ENCODE results near the gene NFATC2.

Gene NFATC2

DNA sequence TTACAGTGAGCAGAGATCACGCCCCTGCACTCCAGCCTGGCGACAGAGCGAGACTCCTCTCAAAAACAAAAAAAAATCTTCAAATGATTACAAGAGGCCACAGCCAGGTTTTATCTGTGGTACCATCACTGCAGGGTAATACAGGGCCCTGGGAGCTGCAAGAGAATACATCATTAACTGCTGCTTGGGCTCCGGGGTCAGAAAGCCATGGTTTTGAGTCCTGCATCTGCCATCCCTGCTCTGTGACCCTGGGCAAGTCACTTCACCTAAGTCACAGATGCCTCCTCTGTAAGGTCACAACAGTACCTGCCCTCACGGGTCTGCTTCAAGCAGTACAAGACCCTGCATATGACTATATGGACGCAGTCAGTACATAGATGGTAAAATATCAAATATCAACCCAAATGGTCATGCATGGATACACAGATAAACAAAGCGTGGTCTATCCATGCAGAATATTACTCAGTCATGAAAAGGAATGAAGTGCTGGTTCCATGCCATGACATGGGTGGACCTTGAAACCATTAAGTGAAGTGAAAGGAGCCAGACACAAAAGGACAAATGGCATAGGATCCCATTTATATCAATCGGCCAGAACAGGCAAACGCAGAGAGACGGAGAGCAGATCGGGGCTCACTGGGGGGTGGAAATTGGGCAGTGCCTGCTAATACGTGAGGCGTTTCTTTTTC, 83.6 kb downstream of the NFATC2 start:
- Histone ChIP-seq H4K20me1 (peaks cover 0 to 11% (median 0%) of the 10 kb centered on the region in 11 experiments; a peak in 5 of 22 replicates), H3K9me3 (replicated peaks in 1 of 11) (peaks cover 10 to 15% (median 14%) of the 10 kb centered on the region in 11 experiments), H3K4me1 (peaks cover 19 to 41% (median 39%) of the 10 kb centered on the region in 10 experiments), H3K4me3 (no peak overlapping the region), H3K36me3 (peaks cover 9 to 42% (median 13%) of the 10 kb centered on the region in 11 experiments; a peak in 20 of 22 replicates), H3K27ac (no peak overlapping the region), H3K4me2 (0 out of 22 replicates have a peak overlapping the region, but pooled peaks of 1 of the 11 experiments have one; percentile 75), H3K27me3 (no peaks in the 10 kb centered on the region), H3K9ac (no peak overlapping the region)
- no peak for TF ChIP-seq Cebpa-rat (IDR thresholded peaks at IDR 0.05)

DNA sequence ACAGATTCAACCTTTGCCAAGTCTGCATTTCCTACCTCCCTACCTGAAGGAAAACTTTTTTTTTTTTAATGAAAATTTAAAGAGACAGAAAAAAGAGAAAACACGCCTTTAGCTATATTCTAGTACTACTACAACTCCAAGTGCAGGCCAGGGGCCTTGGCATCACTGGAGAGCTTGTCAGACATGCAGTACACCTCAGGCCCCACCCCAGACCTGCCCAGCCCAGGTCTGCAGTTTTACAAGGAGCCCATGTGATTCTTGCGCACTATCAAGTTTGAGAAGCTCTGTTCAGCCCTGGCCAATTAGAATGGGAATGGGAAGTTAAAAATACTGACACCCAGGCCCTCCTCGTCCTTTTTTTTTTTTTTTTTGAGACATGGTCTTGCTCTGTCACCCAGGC, 85.0 kb downstream of the NFATC2 start:
- Histone ChIP-seq H3K27ac (0 out of 22 replicates have a peak overlapping the region, but pooled peaks of 1 of the 11 experiments have one; percentile 12), H3K9ac (0 out of 22 replicates have a peak overlapping the region, but pooled peaks of 1 of the 11 experiments have one; percentile 2), H3K4me3 (no peak overlapping the region), H3K4me2 (peak overlapping the region; percentile 57 to 81 (median 65)), H3K4me1 (peaks cover 19 to 41% (median 39%) of the 10 kb centered on the region in 10 experiments), H3K27me3 (no peaks in the 10 kb centered on the region), H4K20me1 (peaks cover 0 to 11% (median 0%) of the 10 kb centered on the region in 11 experiments; a peak in 5 of 22 replicates), H3K36me3 (peaks cover 14 to 42% (median 25%) of the 10 kb centered on the region in 11 experiments), H3K9me3 (replicated peaks in 1 of 11) (peaks cover 10 to 16% (median 14%) of the 10 kb centered on the region in 11 experiments)
- no peak for TF ChIP-seq Cebpa-rat (IDR thresholded peaks at IDR 0.05)

DNA sequence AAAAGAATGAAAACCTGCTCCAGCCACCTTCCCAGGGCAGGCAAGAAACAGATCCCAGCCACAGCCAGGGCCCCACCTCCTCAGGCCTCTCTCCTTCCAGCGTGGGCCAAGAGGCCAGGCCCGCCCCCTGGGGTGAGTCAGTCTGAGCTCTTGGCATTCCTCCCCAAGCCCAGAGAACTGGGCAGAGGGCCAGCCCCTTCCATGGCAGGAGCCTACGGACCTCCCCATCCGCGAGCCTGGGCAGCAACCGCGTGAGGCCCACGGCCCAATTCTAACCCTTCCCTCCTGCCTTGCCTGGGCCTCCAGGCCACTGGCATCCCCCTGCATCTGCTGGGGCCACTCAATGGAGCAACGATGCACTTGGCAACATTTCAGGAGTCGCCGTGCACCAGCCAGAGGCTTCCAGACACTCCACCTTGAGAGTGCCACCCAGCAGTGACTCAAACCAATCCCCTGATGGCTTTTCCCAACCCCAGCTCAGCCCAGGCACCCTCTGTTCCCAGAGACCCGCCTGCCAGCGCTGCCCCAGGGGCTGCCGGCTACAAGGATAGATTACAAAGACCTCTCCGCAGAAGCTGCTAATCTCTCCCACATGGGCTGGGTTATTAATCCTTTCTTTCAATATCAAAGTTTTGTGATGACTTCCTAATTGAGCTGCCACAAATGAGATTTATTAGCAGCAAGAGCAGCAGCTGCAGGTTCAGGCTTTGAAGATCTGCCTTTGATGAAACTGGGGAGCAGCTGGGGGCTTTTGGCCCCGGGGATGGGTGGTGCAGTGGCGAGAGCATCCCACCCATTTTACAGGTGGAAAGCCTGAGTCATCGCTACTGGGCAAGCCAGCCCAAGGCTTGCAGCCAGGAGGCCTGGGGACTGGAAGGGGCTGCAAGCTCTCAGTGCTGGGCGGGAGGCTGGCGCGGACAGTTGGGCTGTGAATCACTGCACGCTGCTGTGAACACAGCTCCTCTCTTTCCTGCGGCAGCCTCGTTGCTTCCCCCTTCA, 85.7 kb downstream of the NFATC2 start:
- Histone ChIP-seq H3K9me3 (replicated peaks in 1 of 11) (peaks cover 10 to 16% (median 14%) of the 10 kb centered on the region in 11 experiments), H3K4me3 (no peak overlapping the region), H3K9ac (peak overlapping the region in 3 of 11 experiments; percentile 2 to 13 (median 10); a peak in 1 of 22 replicates), H3K27ac (peak overlapping the region in 7 of 11 experiments; percentile 1 to 43 (median 15); a peak in 6 of 22 replicates), H3K27me3 (no peaks in the 10 kb centered on the region), H4K20me1 (peaks cover 0 to 11% (median 0%) of the 10 kb centered on the region in 11 experiments; a peak in 5 of 22 replicates), H3K4me2 (peak overlapping the region; percentile 57 to 81 (median 65)), H3K36me3 (peaks cover 14 to 47% (median 31%) of the 10 kb centered on the region in 11 experiments), H3K4me1 (peaks cover 19 to 41% (median 38%) of the 10 kb centered on the region in 10 experiments)
- TF ChIP-seq Cebpa-rat (IDR thresholded peaks at IDR 0.05) = no peak

DNA sequence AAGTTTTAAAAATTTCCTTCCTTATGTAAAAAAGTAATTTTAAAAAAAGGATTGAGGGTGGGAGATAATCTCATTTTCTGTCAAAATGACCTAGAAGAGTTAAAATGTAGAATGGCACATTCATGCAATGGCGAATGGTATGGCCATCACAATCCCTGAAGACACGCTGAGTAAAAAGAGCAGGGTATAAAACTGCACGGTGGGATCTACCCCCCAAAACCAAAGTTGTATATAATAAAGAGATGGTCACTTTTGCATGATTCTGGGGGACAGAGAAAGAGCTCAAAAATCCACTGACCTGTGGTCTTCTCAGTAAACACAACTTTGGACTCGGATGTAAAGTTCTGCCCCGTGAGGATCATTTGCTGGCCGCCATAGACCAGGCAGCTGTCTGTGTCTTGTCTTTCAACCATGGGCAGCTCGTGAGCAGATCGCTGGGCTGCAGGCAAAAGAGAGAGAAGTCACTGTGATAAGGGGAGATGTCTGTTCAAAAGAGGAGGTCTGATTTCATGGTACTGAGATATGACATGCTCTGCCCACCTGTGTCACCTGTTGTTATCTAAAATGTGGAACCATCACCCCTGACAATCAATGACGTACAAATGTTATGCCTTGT, 88.2 kb downstream of the NFATC2 start:
- no peak overlapping the region for H3K9ac ChIP-seq
- H3K4me1 ChIP-seq = peaks cover 19 to 29% (median 25%) of the 10 kb centered on the region in 10 experiments
- H3K27me3 ChIP-seq = no peaks in the 10 kb centered on the region
- H3K4me2 ChIP-seq = no peak overlapping the region
- TF ChIP-seq Cebpa-rat (IDR thresholded peaks at IDR 0.05) = no peak
- H3K4me3 ChIP-seq = no peak overlapping the region
- peaks cover 10 to 16% (median 14%) of the 10 kb centered on the region in 11 experiments for H3K9me3 ChIP-seq (replicated peaks in 1 of 11)
- H3K36me3 ChIP-seq = peaks cover 14 to 50% (median 31%) of the 10 kb centered on the region in 11 experiments
- peaks cover 0 to 11% (median 0%) of the 10 kb centered on the region in 11 experiments; a peak in 5 of 22 replicates for H4K20me1 ChIP-seq
- no peak overlapping the region for H3K27ac ChIP-seq

DNA sequence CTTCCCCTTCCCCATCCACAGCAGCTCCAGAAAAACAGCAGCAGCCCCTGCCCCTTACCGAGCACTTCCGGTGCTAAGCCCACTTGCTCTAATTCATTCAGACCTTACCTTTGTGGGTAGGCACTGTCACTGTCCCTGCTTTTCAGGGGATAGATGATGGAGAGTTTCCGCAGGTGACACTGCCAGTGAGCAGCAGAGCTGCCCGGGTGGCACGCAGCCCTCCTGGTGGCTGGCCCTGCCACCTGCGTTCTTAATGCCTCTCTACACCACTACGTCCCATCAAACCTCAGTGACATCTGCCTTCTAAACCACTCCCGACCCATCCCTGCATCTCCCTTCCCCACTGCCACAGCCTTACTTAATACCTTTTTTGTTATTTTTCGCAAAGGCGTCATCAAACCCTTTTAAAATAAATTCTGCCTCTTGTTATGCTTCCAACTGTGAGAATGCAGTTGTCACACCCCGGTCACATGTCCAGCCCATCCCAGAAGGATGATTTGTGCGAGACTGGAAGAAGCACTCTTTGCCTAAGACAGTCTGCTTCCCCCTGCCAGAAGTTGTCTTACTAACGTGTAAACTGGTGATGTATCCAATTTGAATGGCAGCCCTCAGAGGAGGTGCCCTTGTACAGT, 89.7 kb downstream of the NFATC2 start:
- Histone ChIP-seq H3K9ac (no peak overlapping the region), H3K4me2 (no peak overlapping the region), H3K4me1 (peaks cover 17 to 19% (median 18%) of the 10 kb centered on the region in 10 experiments), H3K9me3 (replicated peaks in 1 of 11) (peaks cover 10 to 16% (median 14%) of the 10 kb centered on the region in 11 experiments), H3K4me3 (no peak overlapping the region), H3K27me3 (no peaks in the 10 kb centered on the region), H4K20me1 (peaks cover 0 to 11% (median 0%) of the 10 kb centered on the region in 11 experiments; a peak in 5 of 22 replicates), H3K36me3 (peaks cover 14 to 49% (median 31%) of the 10 kb centered on the region in 11 experiments), H3K27ac (no peak overlapping the region)
- no peak for TF ChIP-seq Cebpa-rat (IDR thresholded peaks at IDR 0.05)

DNA sequence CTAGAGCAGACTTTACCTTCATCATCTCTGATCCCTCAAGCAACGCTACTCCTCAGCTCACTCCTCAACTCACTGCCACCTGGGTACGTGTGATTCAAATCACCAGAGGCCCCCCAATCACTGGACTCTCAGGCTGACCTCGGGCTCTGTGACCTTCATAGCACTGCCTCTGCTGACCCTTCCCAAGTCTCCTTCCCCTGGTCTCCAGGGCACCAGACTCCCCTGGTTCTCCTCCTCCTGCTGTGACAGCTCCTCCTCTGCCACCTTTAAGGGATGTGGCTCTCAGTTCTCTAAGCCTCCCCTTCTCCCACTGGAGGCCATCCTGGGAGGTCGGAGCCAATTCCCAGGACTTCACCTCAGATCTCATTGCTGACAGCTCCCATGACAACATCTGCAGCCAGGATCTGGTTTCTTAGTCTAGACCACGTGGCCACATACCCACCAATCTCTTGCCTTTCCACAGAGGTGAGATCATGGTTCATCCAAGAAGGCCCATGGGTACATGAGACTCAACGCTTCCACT, 90.4 kb downstream of the NFATC2 start:
- peaks cover 10 to 16% (median 14%) of the 10 kb centered on the region in 11 experiments for H3K9me3 ChIP-seq (replicated peaks in 1 of 11)
- peaks cover 0 to 11% (median 0%) of the 10 kb centered on the region in 11 experiments; a peak in 4 of 22 replicates for H4K20me1 ChIP-seq
- H3K4me1 ChIP-seq = peaks cover 11 to 16% (median 12%) of the 10 kb centered on the region in 10 experiments
- H3K9ac ChIP-seq = no peak overlapping the region
- peaks cover 14 to 55% (median 31%) of the 10 kb centered on the region in 11 experiments for H3K36me3 ChIP-seq
- TF ChIP-seq Cebpa-rat (IDR thresholded peaks at IDR 0.05) = no peak
- no peak overlapping the region for H3K4me3 ChIP-seq
- no peak overlapping the region for H3K4me2 ChIP-seq
- H3K27me3 ChIP-seq = no peaks in the 10 kb centered on the region
- H3K27ac ChIP-seq = no peak overlapping the region

DNA sequence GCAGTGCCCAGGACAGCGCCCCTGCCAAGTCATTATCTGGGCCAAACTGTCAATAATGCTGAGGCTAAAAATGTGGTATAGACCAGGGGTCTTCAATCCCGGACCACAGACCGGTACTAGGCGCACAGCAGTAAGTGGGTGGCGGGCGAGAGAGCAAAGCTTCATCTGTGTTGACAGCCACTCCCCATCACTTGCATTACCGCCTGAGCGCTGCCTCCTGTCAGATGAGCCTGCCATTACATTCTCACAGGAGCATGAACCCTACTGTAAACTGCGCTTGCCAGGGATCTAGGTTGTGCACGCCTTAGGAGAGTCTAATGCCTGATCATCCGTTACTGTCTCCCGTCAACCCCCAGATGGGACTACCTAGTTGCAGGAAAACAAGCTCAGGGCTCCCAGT, 91.0 kb downstream of the NFATC2 start:
- Histone ChIP-seq H3K4me3 (no peak overlapping the region), H3K27me3 (no peaks in the 10 kb centered on the region), H3K36me3 (peaks cover 14 to 57% (median 31%) of the 10 kb centered on the region in 11 experiments), H3K4me2 (no peak overlapping the region), H3K4me1 (peaks cover 4 to 16% (median 5%) of the 10 kb centered on the region in 10 experiments), H4K20me1 (peaks cover 0 to 5% (median 0%) of the 10 kb centered on the region in 11 experiments; a peak in 3 of 22 replicates), H3K9me3 (replicated peaks in 1 of 11) (peaks cover 10 to 16% (median 14%) of the 10 kb centered on the region in 11 experiments), H3K9ac (no peak overlapping the region), H3K27ac (no peak overlapping the region)
- no peak for TF ChIP-seq Cebpa-rat (IDR thresholded peaks at IDR 0.05)
